DOHH2 (cell line): ENCODE measurements around the gene PREPL.

Experiments used
- CTCF ChIP-seq: fragments of 200-600 bp; sonication (generic); IDR thresholded peaks from one replicate; pipeline ENCODE4 v1.5.1; 2014; ENCODE audit warnings: antibody characterized with exemption, mild to moderate bottlenecking, low read depth, low read length; ENCODE audit not compliant: poor library complexity, severe bottlenecking
- EZH2phosphoT487 ChIP-seq: fragments of 200-600 bp; sonication (generic); IDR thresholded peaks from 2 replicates; pipeline ENCODE4 v1.6.1; 2017; ENCODE audit warnings: borderline replicate concordance, mild to moderate bottlenecking, antibody characterized with exemption, low read length, moderate library complexity, mixed read lengths

GRCh38 chr2:44351676-44352075 lies 9.6 kb downstream of the PREPL start:
- no peak for TF ChIP-seq CTCF
- TF ChIP-seq EZH2phosphoT487, result no peak
